GM10248 (cell line): ENCODE data around the gene PIGN.

Experiments
- CTCF ChIA-PET: fragments of 300-600 bp; sonication (Branson Sonifier 250); formaldehyde crosslinking; extraction: SDS; loops from one replicate; lab custom pipeline; 2021; ENCODE audit warnings: antibody characterized with exemption; lab: Yijun Ruan, JAX
- POLR2A ChIA-PET: fragments of 350-650 bp; sonication (Branson Sonifier 250); formaldehyde crosslinking; extraction: SDS; loops from one replicate; lab custom pipeline; 2020; ENCODE audit warnings: antibody characterized with exemption; lab: Yijun Ruan, JAX
- DNase-seq: peaks from one replicate; pipeline ENCODE4 v3.0.0; 2012; ENCODE audit errors: extremely low spot score
- TF ChIP-seq, protein P1 (sequence below): IDR thresholded peaks from 2 replicates; pipeline ENCODE4 v1.5.1; 2012; ENCODE audit warnings: mild to moderate bottlenecking, low read depth; ENCODE audit errors: extremely low read depth, missing control alignments, control extremely low read depth

Gene PIGN, protein sequence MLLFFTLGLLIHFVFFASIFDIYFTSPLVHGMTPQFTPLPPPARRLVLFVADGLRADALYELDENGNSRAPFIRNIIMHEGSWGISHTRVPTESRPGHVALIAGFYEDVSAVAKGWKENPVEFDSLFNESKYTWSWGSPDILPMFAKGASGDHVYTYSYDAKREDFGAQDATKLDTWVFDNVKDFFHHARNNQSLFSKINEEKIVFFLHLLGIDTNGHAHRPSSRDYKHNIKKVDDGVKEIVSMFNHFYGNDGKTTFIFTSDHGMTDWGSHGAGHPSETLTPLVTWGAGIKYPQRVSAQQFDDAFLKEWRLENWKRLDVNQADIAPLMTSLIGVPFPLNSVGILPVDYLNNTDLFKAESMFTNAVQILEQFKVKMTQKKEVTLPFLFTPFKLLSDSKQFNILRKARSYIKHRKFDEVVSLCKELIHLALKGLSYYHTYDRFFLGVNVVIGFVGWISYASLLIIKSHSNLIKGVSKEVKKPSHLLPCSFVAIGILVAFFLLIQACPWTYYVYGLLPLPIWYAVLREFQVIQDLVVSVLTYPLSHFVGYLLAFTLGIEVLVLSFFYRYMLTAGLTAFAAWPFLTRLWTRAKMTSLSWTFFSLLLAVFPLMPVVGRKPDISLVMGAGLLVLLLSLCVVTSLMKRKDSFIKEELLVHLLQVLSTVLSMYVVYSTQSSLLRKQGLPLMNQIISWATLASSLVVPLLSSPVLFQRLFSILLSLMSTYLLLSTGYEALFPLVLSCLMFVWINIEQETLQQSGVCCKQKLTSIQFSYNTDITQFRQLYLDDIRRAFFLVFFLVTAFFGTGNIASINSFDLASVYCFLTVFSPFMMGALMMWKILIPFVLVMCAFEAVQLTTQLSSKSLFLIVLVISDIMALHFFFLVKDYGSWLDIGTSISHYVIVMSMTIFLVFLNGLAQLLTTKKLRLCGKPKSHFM

DNA sequence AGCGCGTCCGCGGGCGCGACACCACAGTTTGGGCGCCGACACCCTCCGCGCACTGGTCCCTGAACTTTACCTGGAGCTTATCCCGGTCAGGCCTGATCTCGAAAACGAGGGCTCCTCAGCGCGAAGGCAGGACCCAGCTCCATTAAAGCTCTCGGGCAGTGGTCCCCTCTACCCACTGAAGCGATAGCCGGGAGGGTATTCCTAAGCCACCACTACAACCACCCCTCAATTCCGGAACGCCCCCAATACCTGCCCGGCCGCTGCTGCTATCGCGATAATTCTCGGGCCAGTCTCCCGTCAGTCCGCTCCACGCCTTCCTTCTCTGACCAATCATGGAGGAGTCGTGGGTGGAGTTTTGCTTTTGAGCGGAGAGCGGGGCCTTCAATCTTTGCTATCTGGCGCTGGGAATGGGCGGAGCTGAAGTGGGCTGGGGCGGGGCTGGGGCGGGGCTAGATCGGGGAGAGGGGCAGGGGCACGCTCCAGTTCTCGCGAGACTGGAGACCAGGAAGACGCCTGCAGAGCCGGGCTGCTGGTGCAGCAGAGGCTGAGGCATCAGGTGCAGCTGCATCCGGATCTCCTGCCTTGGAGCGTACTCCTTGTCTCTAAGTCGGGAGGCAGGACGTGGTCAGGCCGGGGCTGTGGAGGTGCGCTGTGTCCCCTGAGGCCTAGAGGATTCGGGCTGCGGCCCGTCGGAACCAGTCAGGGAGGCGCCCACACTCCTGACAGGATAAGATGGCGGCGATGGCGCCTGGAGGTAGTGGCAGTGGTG is at the start of gene PIGN, which contains the start of gene RELCH:
TSS of gene PIGN (minus strand) at position 283 of the 769 bp plus-strand sequence. CDS start 25,703 bp downstream, outside the sequence.
TSS of gene RELCH (plus strand) at position 482 of the 769 bp plus-strand sequence. CDS start at position 733, 251 bp downstream.
- TF ChIP-seq, protein P1, sequence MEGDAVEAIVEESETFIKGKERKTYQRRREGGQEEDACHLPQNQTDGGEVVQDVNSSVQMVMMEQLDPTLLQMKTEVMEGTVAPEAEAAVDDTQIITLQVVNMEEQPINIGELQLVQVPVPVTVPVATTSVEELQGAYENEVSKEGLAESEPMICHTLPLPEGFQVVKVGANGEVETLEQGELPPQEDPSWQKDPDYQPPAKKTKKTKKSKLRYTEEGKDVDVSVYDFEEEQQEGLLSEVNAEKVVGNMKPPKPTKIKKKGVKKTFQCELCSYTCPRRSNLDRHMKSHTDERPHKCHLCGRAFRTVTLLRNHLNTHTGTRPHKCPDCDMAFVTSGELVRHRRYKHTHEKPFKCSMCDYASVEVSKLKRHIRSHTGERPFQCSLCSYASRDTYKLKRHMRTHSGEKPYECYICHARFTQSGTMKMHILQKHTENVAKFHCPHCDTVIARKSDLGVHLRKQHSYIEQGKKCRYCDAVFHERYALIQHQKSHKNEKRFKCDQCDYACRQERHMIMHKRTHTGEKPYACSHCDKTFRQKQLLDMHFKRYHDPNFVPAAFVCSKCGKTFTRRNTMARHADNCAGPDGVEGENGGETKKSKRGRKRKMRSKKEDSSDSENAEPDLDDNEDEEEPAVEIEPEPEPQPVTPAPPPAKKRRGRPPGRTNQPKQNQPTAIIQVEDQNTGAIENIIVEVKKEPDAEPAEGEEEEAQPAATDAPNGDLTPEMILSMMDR, result no peak
- POLR2A ChIA-PET, result interaction anchor here (0.5 to 0.6 kb wide), 3 partner anchors 13 to 155 kb away, joined by 3 to 8 read pairs (median 3); no protein-coding TSS in a partner anchor
- CTCF ChIA-PET, result interaction anchor here (1.1 to 4.6 kb wide), 6 partner anchors 10 to 796 kb away, joined by 3 to 25 read pairs (median 6); no protein-coding TSS in a partner anchor
- peak; percentile 97 for DNase-seq

DNA sequence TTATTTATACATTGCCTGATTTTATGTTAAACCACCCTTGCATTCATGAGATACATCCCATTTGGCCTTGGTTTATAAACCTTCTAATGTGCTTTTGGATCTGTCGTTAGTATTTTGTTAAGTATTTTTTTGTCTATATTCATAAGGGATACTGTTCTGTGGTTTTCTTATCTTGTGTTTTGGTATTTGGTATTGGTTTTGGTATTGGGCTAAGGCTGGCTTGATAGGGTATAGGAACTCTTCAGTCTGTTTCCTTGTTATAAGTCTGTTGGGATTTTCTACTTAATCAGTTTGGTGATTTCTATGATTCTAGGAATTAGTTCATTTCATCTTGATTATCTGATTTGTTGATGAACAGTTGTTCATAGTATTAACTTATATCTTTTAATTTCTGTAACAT is 49.4 kb upstream of the PIGN start:
- ChIA-PET CTCF (no interaction called here), POLR2A (no interaction called here)
- TF ChIP-seq, protein P1, result no peak
- no peak for DNase-seq

DNA sequence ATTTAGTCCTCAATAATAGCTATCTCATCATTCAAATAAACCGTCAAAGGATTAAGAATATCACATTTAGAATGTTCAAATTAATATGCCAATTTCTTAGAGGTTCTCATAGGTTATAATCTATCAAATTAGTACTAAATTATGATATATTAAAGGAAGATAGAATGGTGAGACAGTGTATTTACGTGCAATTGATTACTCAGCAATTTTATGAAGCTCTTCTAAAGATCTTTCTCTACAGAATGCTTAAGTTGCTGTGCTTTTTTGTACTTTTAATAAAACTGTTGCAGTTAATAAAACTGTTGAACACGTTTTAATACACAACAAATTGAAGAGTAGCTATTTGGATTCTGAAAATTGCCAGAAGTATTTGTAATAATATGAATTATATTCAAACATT is 39.2 kb upstream of the PIGN start:
- TF ChIP-seq, protein P1, result no peak
- POLR2A ChIA-PET, result no interaction called here
- CTCF ChIA-PET, result interaction anchor here (0.7 to 1.9 kb wide), 4 partner anchors 18 to 195 kb away, joined by 3 to 4 read pairs (median 3); no protein-coding TSS in a partner anchor
- DNase-seq, result no peak

DNA sequence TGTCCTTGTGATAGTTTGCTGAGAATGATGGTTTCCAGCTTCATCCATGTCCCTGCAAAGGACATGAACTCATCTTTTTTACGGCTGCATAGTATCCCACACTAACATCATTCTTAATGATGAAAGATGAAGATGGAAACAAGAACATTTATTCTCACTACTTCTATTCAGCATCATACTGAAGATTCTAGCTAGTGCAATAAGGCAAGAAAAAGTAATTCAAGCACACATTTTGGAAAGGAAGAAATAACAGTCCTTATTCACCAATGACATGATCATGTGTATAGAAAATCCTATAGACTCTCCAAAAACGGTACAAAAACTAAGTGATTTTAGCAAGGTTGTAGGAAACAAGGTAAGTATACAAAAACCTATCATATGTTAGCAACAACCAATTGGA is 37.4 kb upstream of the PIGN start:
- ChIA-PET CTCF (no interaction called here), POLR2A (no interaction called here)
- no peak for DNase-seq
- TF ChIP-seq, protein P1, result no peak

DNA sequence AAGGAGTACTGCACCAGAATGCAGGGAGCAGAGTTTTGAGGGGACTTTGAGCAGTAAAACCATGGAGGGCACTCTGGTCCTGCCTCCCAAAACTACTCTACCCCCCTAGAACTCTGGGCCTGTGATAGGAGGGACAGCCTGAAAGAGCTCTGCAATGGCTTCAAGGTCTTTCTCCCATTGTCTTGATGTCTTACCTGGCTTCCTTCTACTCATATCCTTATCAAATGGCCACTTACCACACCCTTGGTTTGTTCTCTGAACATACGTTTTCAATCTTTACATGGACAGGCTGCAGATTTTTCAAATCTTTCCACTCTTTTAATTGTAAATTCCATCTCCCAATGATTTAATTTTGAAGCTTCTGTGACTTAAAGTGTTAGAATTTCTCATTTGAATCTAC is 27.9 kb upstream of the PIGN start:
- TF ChIP-seq, protein P1, result no peak
- CTCF ChIA-PET, result interaction anchor here (1.3 to 2.3 kb wide), 3 partner anchors 33 to 211 kb away, joined by 4 to 8 read pairs (median 6); no protein-coding TSS in a partner anchor

More for the DNA sequence above, 27.9 kb upstream of the PIGN start:
- no peak for DNase-seq
- POLR2A ChIA-PET, result no interaction called here
